Activated CD4-positive, alpha-beta memory T cell treated with anti-CD3 and anti-CD28 coated beads, Interleukin-2, amount 10 ng/mL, durations not matched to agents 7 days and 5 days (primary cell): ENCODE measurements around the gene PRR5L. TPM values are rescaled to one million over a fixed set of nuclear protein-coding genes. Genes with fewer than 3 reads are reported as not detected.

Experiments used
- CTCF ChIA-PET: fragments of 350-600 bp; sonication (Branson Sonifier 250); formaldehyde crosslinking; loops from one replicate; lab custom pipeline; 2021; ENCODE audit warnings: antibody characterized with exemption, inconsistent platforms; lab: Charles Lee
- POLR2A ChIA-PET: fragments of 350-600 bp; sonication (Branson Sonifier 250); formaldehyde crosslinking; loops from one replicate; lab custom pipeline; 2021; ENCODE audit warnings: antibody characterized with exemption; lab: Charles Lee
- DNase-seq: peaks from one replicate; pipeline ENCODE4 v3.0.0-alpha.2; 2020
- H3K27ac Mint-ChIP-seq: one replicate; pipeline ENCODE4 v1.8.0; 2021; ENCODE audit warnings: mild to moderate bottlenecking, mixed read lengths
- H3K27me3 Mint-ChIP-seq: one replicate; pipeline ENCODE4 v1.8.0; 2021; ENCODE audit warnings: mixed read lengths
- H3K36me3 Mint-ChIP-seq: one replicate; pipeline ENCODE4 v1.8.0; 2021; ENCODE audit warnings: low read depth, mixed read lengths
- H3K4me1 Mint-ChIP-seq: one replicate; pipeline ENCODE4 v1.8.0; 2021; ENCODE audit warnings: mixed read lengths
- H3K4me3 Mint-ChIP-seq: one replicate; pipeline ENCODE4 v1.8.0; 2021; ENCODE audit warnings: mild to moderate bottlenecking, mixed read lengths
- H3K9me3 Mint-ChIP-seq: one replicate; pipeline ENCODE4 v1.8.0; 2021; ENCODE audit warnings: mixed read lengths
- total RNA-seq, 2 experiments: library from RNA; stranded (reverse); gene quantifications; one replicate each; pipeline ENCODE4 v1.2.3, GENCODE V29; 2021

PRR5L gene
- total RNA-seq, 2 experiments from 2014 or later = 30.2 to 32.0 TPM

DNA sequence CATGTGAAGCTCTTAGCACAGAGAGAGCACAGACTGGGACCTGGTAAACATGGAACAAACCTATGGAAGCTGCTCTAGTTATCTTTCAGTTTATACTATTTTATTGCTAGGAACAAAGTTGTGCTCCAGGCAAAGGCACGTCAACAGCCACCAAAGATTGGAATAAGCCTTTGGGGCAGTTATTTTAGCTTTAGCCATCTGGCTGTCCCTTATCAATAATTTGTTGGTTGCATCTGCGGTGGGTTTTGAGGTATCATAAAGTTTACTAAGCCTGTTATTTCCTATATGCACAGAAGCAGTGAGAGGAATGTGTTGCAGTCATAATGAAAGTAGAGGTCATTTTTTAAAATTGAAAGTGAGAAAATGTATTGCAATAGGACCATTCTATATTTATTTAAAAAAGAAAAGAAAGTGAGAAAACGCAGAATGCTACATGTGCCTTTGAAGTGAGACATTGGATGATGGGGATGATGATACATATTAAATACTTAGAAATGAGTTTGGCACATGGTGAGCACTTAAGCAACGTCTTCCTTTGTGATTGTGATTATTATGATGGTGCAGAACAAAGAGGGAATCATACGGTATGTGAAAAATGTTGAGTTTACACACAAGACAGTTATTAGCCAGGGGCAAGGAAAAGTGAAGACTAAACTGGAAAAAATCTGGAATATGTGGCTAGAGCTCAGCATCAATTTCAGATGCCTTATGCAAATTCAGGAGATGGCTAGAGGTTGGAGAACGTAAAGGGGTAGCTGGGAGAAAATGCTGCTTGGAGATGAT is 58.3 kb downstream of the PRR5L start:
- H3K27me3 Mint-ChIP-seq = peaks cover 37% of the 10 kb centered on the region
- POLR2A ChIA-PET = interaction anchor here (1.1 to 2.3 kb wide), 6 partner anchors 9 to 124 kb away, joined by 3 to 19 read pairs (median 4); no protein-coding TSS in a partner anchor
- no peak overlapping the region for H3K27ac Mint-ChIP-seq
- H3K36me3 Mint-ChIP-seq = no peaks in the 10 kb centered on the region
- H3K4me3 Mint-ChIP-seq = peak overlapping the region; percentile 1
- H3K4me1 Mint-ChIP-seq = peaks cover 60% of the 10 kb centered on the region
- H3K9me3 Mint-ChIP-seq = no peaks in the 10 kb centered on the region
- no peak for DNase-seq
- CTCF ChIA-PET = interaction anchor here (1.0 to 2.9 kb wide), 4 partner anchors 20 to 139 kb away, joined by 3 to 22 read pairs (median 16); no protein-coding TSS in a partner anchor

DNA sequence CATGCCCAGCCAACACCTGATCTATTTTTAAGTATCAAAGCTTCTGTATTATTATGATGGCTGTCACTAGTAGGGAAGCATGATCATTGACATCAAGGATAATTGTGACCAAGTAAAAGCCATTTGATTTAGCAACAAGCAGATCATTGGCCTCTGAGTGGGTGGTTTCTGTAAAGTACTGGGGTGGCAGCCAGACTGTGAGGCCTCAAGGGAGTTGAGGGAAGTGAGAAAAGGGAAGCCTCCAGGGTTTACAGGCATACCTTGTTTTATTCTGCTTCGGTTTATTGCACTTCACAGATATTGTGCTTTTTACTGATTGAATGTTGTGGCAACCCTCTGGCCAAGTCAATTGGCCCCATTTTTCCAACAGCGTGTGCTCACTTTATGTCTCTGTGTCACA is 60.1 kb downstream of the PRR5L start:
- Mint-ChIP-seq H3K4me3 (no peak overlapping the region), H3K4me1 (peaks cover 72% of the 10 kb centered on the region), H3K27me3 (peaks cover 38% of the 10 kb centered on the region), H3K27ac (no peak overlapping the region), H3K9me3 (no peaks in the 10 kb centered on the region), H3K36me3 (no peaks in the 10 kb centered on the region)
- ChIA-PET POLR2A (interaction anchor here (1.1 kb wide), 1 partner anchor 22 kb away, joined by 3 read pairs; no protein-coding TSS in a partner anchor), CTCF (interaction anchor here (1.0 to 2.2 kb wide), 3 partner anchors 22 to 137 kb away, joined by 3 to 6 read pairs (median 3); no protein-coding TSS in a partner anchor)
- DNase-seq = no peak

DNA sequence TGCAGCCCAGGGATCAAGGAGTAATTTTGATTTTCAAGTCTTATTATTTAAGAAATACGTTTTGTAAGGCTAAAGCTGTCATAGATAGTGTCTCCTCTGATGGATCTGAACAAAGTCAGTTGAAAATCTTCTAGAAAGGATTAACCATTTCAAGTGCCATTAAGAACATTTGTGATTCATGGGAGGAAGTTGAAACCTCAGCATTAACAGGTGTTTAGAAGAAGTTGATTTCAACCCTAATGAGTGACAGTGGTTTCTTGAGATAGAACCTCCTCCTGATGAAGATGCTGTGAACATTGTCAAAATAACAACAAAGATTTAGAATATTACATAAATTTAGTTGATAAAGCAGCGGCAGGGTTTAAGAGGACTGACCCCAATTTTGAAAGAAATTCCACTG is 61.7 kb downstream of the PRR5L start:
- Mint-ChIP-seq H3K36me3 (no peaks in the 10 kb centered on the region), H3K27me3 (peaks cover 32% of the 10 kb centered on the region), H3K4me1 (peaks cover 74% of the 10 kb centered on the region), H3K9me3 (no peaks in the 10 kb centered on the region), H3K4me3 (no peak overlapping the region), H3K27ac (no peak overlapping the region)
- CTCF ChIA-PET = interaction anchor here (1.3 kb wide), 1 partner anchor 121 kb away, joined by 5 read pairs; no protein-coding TSS in a partner anchor
- POLR2A ChIA-PET = no interaction called here
- no peak for DNase-seq

DNA sequence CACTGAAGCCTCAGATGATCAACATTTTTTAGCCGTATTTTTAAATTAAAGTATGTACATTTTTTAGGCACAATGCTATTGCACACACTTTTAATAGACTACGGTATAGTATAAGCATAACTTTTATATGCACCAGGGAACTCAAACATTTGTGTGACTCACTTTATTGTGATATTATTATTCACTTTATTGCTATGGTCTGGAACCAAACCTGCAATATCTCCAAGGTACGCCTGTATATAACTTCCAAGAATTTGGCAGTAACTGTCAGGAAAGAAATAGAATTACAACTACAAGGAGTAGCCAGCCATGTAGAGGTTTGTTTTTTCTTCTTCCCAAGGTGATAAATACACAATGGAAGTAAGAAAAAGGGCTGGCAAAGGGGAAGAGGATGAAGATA is 62.3 kb downstream of the PRR5L start:
- H3K4me1 Mint-ChIP-seq = peaks cover 74% of the 10 kb centered on the region
- POLR2A ChIA-PET = no interaction called here

DNA sequence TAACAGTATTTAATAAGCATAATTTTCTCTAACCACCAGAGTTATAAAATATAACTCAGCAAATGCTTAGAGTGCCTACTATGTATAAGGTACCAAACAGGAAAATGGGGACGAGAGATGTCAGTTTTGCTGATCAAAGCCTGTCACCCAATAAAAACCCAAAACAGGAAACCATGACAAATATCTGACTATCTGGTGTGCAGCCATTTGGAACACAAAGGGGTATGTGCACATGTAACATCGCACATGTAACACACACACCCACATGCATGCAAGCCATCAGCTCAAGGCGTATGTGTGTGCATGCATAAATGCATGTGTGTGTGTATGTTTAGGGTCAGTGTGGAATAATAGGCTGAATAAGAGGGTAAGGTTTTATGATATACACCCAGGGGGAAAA is 64.2 kb downstream of the PRR5L start:
- peak overlapping the region; percentile 76 for H3K27ac Mint-ChIP-seq
- H3K36me3 Mint-ChIP-seq = no peaks in the 10 kb centered on the region
- peak overlapping the region; percentile 43 for H3K4me3 Mint-ChIP-seq
- DNase-seq = no peak
- H3K27me3 Mint-ChIP-seq = peaks cover 27% of the 10 kb centered on the region
- ChIA-PET POLR2A (interaction anchor here (1.0 to 2.2 kb wide), 3 partner anchors 17 to 43 kb away, joined by 3 to 16 read pairs (median 4); no protein-coding TSS in a partner anchor), CTCF (interaction anchor here (0.6 to 1.7 kb wide), 3 partner anchors 16 to 133 kb away, joined by 3 to 8 read pairs (median 4); no protein-coding TSS in a partner anchor)
- peaks cover 70% of the 10 kb centered on the region for H3K4me1 Mint-ChIP-seq
- no peaks in the 10 kb centered on the region for H3K9me3 Mint-ChIP-seq

More for the DNA sequence above, 62.3 kb downstream of the PRR5L start:
- Mint-ChIP-seq H3K9me3 (no peaks in the 10 kb centered on the region), H3K27me3 (peaks cover 28% of the 10 kb centered on the region), H3K36me3 (no peaks in the 10 kb centered on the region), H3K27ac (no peak overlapping the region), H3K4me3 (no peak overlapping the region)
- CTCF ChIA-PET = no interaction called here
- DNase-seq = no peak

DNA sequence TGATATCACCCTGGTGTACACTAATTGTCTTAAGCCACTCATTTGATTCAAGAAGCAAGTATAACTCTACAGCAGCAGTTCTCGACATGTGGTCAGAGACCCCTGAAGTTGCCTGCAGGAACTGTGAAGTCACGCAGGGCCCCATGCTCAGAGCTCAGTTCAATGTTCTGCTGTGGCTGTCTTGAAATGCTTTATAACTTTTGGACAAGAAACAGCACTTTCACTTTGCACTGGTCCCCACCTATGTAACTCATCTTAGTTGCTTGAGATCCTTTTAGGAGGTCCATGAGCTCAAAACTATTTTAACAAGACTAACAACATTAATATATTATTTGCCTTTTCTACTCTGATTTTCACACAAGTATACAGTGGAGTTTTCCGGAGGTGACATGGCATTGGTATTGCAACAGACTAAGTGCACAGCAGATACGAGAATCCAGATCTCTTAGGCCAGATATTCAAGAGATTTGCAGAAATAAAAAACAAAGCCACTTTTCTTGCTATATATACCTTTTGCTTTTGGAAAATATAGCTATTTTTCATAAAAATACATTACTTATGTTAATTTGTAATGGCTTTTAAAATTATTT is 64.8 kb downstream of the PRR5L start:
- ChIA-PET POLR2A (interaction anchor here (1.0 to 2.2 kb wide), 3 partner anchors 16 to 42 kb away, joined by 3 to 16 read pairs (median 4); no protein-coding TSS in a partner anchor), CTCF (interaction anchor here (0.6 to 1.7 kb wide), 3 partner anchors 13 to 17 kb away, joined by 3 to 8 read pairs (median 3); no protein-coding TSS in a partner anchor)
- Mint-ChIP-seq H3K36me3 (no peaks in the 10 kb centered on the region), H3K9me3 (no peaks in the 10 kb centered on the region), H3K4me1 (peaks cover 69% of the 10 kb centered on the region), H3K27me3 (peaks cover 25% of the 10 kb centered on the region), H3K27ac (peak overlapping the region; percentile 76), H3K4me3 (peak overlapping the region; percentile 43)
- DNase-seq = no peak

DNA sequence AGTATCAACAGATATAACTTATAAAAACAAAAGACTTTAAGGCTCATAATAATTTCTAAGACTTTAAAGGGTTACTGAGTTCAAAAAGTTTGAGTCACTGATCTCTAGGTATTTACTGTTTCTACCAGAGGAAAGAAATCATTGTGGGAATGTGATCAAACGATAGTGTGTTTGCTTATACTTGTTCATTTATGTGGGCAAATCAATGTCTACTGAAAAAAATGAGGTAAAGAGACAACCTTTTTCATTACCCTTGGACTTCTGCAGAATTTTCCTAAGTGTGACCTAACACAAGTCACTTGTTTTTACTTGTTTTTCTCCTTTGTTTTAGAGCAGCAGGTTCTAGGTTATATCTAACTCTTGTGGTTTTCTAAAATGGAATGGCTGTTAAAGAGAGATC is 65.4 kb downstream of the PRR5L start:
- Mint-ChIP-seq H3K4me1 (peaks cover 69% of the 10 kb centered on the region), H3K36me3 (no peaks in the 10 kb centered on the region), H3K4me3 (peak overlapping the region; percentile 66), H3K27ac (peak overlapping the region; percentile 49), H3K27me3 (peaks cover 26% of the 10 kb centered on the region), H3K9me3 (no peaks in the 10 kb centered on the region)
- CTCF ChIA-PET = interaction anchor here (1.0 to 1.7 kb wide), 2 partner anchors 13 to 15 kb away, joined by 3 to 8 read pairs; no protein-coding TSS in a partner anchor
- no peak for DNase-seq
- POLR2A ChIA-PET = interaction anchor here (1.0 to 2.2 kb wide), 3 partner anchors 16 to 42 kb away, joined by 3 to 16 read pairs (median 4); no protein-coding TSS in a partner anchor

DNA sequence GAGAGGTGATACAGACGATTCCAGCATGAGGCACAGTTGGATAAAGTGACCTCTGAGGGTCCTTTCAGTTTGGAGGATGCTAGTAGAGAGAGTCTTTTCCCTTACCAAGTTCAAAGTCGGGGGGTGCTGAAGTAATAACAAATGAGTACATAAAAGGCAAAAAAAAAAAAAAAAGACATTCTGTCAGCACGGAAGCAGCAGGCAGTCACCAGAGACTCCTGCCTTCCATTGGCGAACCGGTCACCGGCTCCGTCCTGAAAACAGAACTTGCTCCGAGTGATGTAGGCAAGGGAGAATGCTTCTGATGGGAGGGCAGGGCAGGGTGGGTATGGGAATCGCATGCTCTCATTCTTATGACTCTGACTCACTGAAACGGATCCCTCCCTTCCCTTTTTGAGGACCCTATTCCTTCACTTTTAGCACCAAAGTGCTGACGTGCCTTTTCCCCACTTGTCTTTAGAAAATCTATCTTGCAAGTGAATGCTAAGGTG is 65.9 kb downstream of the PRR5L start:
- H3K27ac Mint-ChIP-seq = peak overlapping the region; percentile 49
- peak overlapping the region; percentile 66 for H3K4me3 Mint-ChIP-seq

DNA sequence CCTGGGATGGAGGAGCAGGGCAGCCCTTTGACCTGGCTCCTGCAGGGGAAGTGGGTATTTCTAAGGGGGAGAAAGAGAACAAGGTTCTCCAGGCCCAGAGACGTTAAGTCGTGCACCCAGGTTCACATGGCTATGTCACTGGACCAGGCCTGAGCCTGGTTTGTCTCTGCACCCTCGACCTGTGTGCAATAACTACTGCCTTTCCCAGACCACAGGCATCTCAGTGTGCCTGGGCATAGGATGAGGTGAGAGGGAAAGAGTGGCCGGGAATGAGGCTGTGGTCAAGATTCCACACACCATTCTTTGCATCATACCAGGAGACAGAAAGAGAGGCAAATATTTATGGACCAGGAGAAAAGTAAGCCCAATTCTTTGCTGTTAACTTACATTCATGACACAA is 66.8 kb downstream of the PRR5L start:
- H3K4me3 Mint-ChIP-seq = no peak overlapping the region
- H3K36me3 Mint-ChIP-seq = no peaks in the 10 kb centered on the region
- ChIA-PET POLR2A (interaction anchor here (0.9 to 1.7 kb wide), 4 partner anchors 9 to 57 kb away, joined by 3 to 6 read pairs (median 4); no protein-coding TSS in a partner anchor), CTCF (interaction anchor here (4.2 kb wide), 1 partner anchor 14 kb away, joined by 44 read pairs; no protein-coding TSS in a partner anchor)
- peaks cover 28% of the 10 kb centered on the region for H3K27me3 Mint-ChIP-seq
- H3K27ac Mint-ChIP-seq = peak overlapping the region; percentile 50
- peaks cover 56% of the 10 kb centered on the region for H3K4me1 Mint-ChIP-seq
- DNase-seq = no peak
- H3K9me3 Mint-ChIP-seq = no peaks in the 10 kb centered on the region

More for the DNA sequence above, 65.9 kb downstream of the PRR5L start:
- no peak for DNase-seq
- Mint-ChIP-seq H3K36me3 (no peaks in the 10 kb centered on the region), H3K9me3 (no peaks in the 10 kb centered on the region), H3K4me1 (peaks cover 66% of the 10 kb centered on the region), H3K27me3 (peaks cover 24% of the 10 kb centered on the region)
- CTCF ChIA-PET = no interaction called here
- POLR2A ChIA-PET = no interaction called here

DNA sequence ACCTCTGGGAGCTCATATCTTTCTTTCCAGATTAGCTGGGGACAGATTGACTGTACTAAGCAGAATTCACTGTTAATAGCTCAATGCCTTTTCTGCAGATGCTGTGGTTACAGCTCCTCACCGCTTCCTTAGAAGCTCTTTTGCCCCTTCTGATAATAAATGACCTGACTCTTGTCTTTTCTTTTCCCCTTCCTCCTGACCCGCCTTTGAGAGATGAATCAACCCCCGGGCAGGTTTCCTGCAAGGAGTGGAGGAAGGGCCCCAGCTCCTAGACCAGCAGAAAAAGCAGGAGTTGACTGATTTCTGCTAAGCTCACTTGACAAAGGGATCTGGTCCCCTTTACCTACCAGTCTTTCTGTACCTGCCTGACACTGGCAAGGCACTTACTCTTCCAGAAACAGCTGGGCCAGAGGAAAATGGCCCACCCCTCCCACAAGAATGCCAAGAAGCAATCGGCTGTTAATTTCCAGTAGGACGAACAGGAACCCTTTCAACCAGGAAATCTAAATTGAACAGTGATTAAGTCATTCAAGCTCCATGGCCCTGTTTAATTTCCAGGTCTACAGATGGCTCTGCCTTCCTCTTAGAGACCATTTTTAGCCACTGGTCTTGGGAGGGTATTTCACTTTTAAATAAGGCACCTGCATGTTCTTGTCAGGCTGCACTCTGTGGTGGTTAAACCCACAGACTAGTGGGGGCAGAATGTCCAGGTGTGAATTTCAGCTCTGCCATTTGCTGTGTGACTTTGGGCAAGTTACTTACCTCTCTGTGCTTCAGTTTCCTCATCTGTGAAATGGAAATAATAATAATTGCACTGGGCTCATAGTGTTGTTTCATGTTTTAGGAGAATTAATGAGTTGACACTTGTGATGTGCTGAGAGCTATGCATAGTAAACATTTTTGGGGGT is 67.5 kb downstream of the PRR5L start:
- H3K9me3 Mint-ChIP-seq = no peaks in the 10 kb centered on the region
- H3K27me3 Mint-ChIP-seq = peaks cover 28% of the 10 kb centered on the region
- ChIA-PET CTCF (interaction anchor here (0.8 to 4.2 kb wide), 2 partner anchors 14 to 117 kb away, joined by 3 to 44 read pairs; no protein-coding TSS in a partner anchor), POLR2A (interaction anchor here (0.9 to 1.7 kb wide), 5 partner anchors 9 to 57 kb away, joined by 3 to 6 read pairs (median 5); no protein-coding TSS in a partner anchor)
- peak overlapping the region; percentile 28 for H3K27ac Mint-ChIP-seq
- no peaks in the 10 kb centered on the region for H3K36me3 Mint-ChIP-seq
- H3K4me3 Mint-ChIP-seq = no peak overlapping the region
- peaks cover 51% of the 10 kb centered on the region for H3K4me1 Mint-ChIP-seq
- DNase-seq = no peak

DNA sequence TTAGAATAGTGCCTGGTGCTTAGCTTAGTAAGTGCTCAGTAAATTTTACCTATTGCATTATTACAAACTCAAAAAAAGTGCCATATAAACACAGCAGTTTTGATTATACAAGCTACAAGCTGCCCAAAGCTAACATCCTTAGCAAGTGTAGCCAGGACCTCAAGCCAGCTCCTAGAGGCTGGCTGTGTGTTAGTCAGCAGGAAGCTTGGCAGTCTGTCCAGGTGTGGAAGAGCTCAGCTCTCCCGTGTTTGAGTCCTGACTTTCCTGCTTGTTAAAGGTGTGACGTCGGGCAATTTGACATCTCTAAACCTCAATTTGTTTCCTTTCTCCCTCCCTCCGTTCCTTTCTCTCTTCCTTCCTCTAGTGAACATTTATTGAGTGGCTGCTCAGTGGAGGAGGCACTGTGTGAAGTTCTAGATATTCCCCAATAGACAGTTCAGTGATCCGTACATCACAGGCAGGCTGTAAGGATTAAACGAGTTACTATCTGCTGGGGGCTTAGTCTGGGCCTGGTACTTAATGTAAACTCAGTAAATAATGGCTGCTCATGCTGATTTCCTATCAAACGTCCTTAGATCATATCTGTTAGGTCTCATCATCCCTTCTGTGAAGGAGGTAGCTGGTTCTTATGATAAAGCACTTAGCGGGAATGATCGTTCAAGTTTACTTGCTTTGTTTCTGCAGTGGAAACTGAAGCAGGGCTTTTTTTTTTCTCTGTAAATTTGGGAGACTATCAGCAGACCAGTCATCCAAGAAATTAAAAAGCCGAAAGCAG is 68.7 kb downstream of the PRR5L start:
- POLR2A ChIA-PET = interaction anchor here (1.2 to 2.2 kb wide), 5 partner anchors 10 to 16 kb away, joined by 4 to 6 read pairs (median 5); no protein-coding TSS in a partner anchor
- peaks cover 44% of the 10 kb centered on the region for H3K4me1 Mint-ChIP-seq
- H3K36me3 Mint-ChIP-seq = no peaks in the 10 kb centered on the region
- no peak for DNase-seq
- H3K27ac Mint-ChIP-seq = no peak overlapping the region
- H3K9me3 Mint-ChIP-seq = no peaks in the 10 kb centered on the region
- CTCF ChIA-PET = interaction anchor here (0.8 to 4.2 kb wide), 2 partner anchors 12 to 116 kb away, joined by 3 to 44 read pairs; no protein-coding TSS in a partner anchor
- H3K4me3 Mint-ChIP-seq = no peak overlapping the region
- peaks cover 28% of the 10 kb centered on the region for H3K27me3 Mint-ChIP-seq
